Esophagus muscularis mucosa (tissue), 4 donors: ENCODE data around the gene JARID2. TPM values are rescaled to one million over a fixed set of nuclear protein-coding genes. Genes with fewer than 3 reads are reported as not detected.

Source experiments
- DNase-seq: peaks from one replicate; pipeline ENCODE4 v3.0.0-alpha.2; 2017; ENCODE audit errors: extremely low spot score
- H3K27ac ChIP-seq, 4 donors: fragments of 200-600 bp; sonication (generic); replicated peaks in 1 of 4; 1 replicate in 3 of 4; 2 replicates in 1 of 4; pipeline ENCODE4 v1.5.1; 2016 to 2019; ENCODE audit warnings: mild to moderate bottlenecking in 1 of 4
- H3K27me3 ChIP-seq, 4 donors: fragments of 200-600 bp; sonication (generic); one replicate each; pipeline versions ENCODE4 v1.5.1 to v1.6.0; 2016 to 2019
- H3K36me3 ChIP-seq, 4 donors: fragments of 200-600 bp; sonication (generic); one replicate each; pipeline ENCODE4 v1.5.1; 2016 to 2019
- H3K4me1 ChIP-seq, 4 donors: fragments of 200-600 bp; sonication (generic); one replicate each; pipeline ENCODE4 v1.5.1; 2016 to 2019
- H3K4me3 ChIP-seq, 4 donors: fragments of 200-600 bp; sonication (generic); 1 replicate in 2 of 4; 2 replicates in 2 of 4; pipeline ENCODE4 v1.5.1; 2016 to 2019; ENCODE audit warnings: mild to moderate bottlenecking in 4 of 4, moderate library complexity in 1 of 4
- H3K9me3 ChIP-seq, 4 donors: fragments of 200-600 bp; sonication (generic); 1 replicate in 3 of 4; 2 replicates in 1 of 4; pipeline ENCODE4 v1.5.1; 2016 to 2019
- CTCF ChIP-seq, 3 experiments: fragments of 200-600 bp in 2 of 3; fragments of 450-650 bp in 1 of 3; sonication (generic) in 2 of 3; IDR thresholded peaks; one replicate each; pipeline ENCODE4 v1.5.1; 2017 to 2019; ENCODE audit warnings: antibody characterized with exemption in 3 of 3, mild to moderate bottlenecking in 2 of 3, moderate library complexity in 1 of 3
- EP300 ChIP-seq: sonication (generic); formaldehyde crosslinking; IDR thresholded peaks from one replicate; pipeline ENCODE4 v1.6.1; 2017; ENCODE audit warnings: antibody characterized with exemption
- POLR2A ChIP-seq: fragments of 450-650 bp; IDR thresholded peaks from one replicate; pipeline ENCODE4 v1.6.1; 2017; ENCODE audit warnings: antibody characterized with exemption, moderate library complexity, mild to moderate bottlenecking, low read depth
- POLR2AphosphoS5 ChIP-seq, 2 donors: sonication (generic); formaldehyde crosslinking; IDR thresholded peaks; one replicate each; pipeline ENCODE4 v1.6.1; 2017; ENCODE audit warnings: antibody characterized with exemption in 2 of 2
- WGBS: methylation state at CpG from one replicate; pipeline ENCODE4 v1.1.5; 2018; 5-methylcytosine and 5-hydroxymethylcytosine counted together
- intact Hi-C: fragments of 100-400 bp; cut with DNase I; formaldehyde crosslinking; loops from one replicate; pipeline ENCODE4 v1.15.1; 2023
- total RNA-seq, 4 donors: library from RNA; depleted of rRNA; stranded (reverse); fragments of >200 nt; gene quantifications; one replicate each; pipeline versions ENCODE4 v1.1.0 to v1.2.1, GENCODE V29; 2016

Gene JARID2
- total RNA-seq: 10 to 100 TPM in 1 of 4 donors, 1 to 10 TPM in 3; 5.8 to 10.4 (median 8.1) TPM

GRCh38 chr6:15245361-15246216 lies at the start of gene JARID2:
JARID2 (plus strand) TSS chr6:15246069; CDS start chr6:15246540, 471 bp downstream.
- H3K36me3 ChIP-seq: no peaks in the 10 kb centered on the region
- no peaks in the 10 kb centered on the region for H3K27me3 ChIP-seq
- peak; percentile 99 for DNase-seq
- intact Hi-C loops: loop anchor here (5.0 kb wide), 1 partner anchor 197 kb away; no protein-coding TSS in a partner anchor
- peak within 1 kb of the TSS; percentile 81 to 91 (median 82) for H3K4me3 ChIP-seq
- no peaks in the 10 kb centered on the region for H3K9me3 ChIP-seq
- H3K4me1 ChIP-seq: peaks cover 24 to 38% (median 29%) of the 10 kb centered on the region in 4 donors
- H3K27ac ChIP-seq: peak within 1 kb of the TSS; percentile 91 to 98 (median 97)
- WGBS: 0% methylated on average over 31 of the region's 59 CpGs
- TF ChIP-seq CTCF (IDR thresholded peaks at IDR 0.05) (peak in 1 of 3 experiments; percentile 8), EP300 (no peak), POLR2A (peak; percentile 54), POLR2AphosphoS5 (IDR thresholded peaks at IDR 0.05) (peak; percentile 92 to 98)

DNA sequence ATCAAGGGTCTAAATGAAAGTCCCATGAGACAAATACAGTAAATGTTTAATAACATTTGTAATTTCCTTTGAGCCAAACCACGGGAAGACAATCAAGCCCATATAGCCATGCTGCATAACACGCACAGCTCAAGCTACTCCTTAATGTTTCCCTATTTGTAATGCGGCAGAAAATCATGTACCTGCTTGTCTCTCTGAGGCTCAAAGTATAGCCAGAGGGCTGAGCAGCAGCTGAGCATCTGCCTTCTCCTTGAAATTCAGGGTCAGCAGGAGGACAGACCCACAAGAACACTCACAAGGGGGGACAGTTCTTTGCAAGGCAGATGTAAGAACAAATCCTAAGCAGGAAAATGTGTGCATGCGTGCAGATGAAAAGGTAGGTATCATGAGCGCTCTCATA lies 45.8 kb upstream of the JARID2 start:
- DNase-seq: no peak
- H3K4me3 ChIP-seq: no peak overlapping the region
- 84% methylated on average over 5 of the region's 5 CpGs for WGBS
- no peaks in the 10 kb centered on the region for H3K36me3 ChIP-seq
- TF ChIP-seq CTCF (IDR thresholded peaks at IDR 0.05) (no peak), POLR2AphosphoS5 (IDR thresholded peaks at IDR 0.05) (no peak), EP300 (no peak), POLR2A (no peak)
- H3K9me3 ChIP-seq: no peaks in the 10 kb centered on the region
- intact Hi-C loops: no loop called here
- no peak overlapping the region for H3K27ac ChIP-seq
- no peaks in the 10 kb centered on the region for H3K27me3 ChIP-seq
- H3K4me1 ChIP-seq: no peaks in the 10 kb centered on the region

- no peak for DNase-seq
- H3K4me1 ChIP-seq: no peaks in the 10 kb centered on the region
- intact Hi-C loops: no loop called here
- H3K36me3 ChIP-seq: no peaks in the 10 kb centered on the region
- TF ChIP-seq EP300: no peak
- TF ChIP-seq CTCF (IDR thresholded peaks at IDR 0.05): no peak
- WGBS: 90% methylated on average over 4 of the region's 4 CpGs
- H3K4me3 ChIP-seq: no peak overlapping the region
- no peaks in the 10 kb centered on the region for H3K9me3 ChIP-seq
- no peaks in the 10 kb centered on the region for H3K27me3 ChIP-seq
- H3K27ac ChIP-seq: no peak overlapping the region
Measured at GRCh38 chr6:15205321-15205720, 40.5 kb upstream of the JARID2 start.

GRCh38 chr6:15206887-15207286 lies 39.0 kb upstream of the JARID2 start:
- Histone ChIP-seq H3K27me3 (no peaks in the 10 kb centered on the region), H3K9me3 (no peaks in the 10 kb centered on the region), H3K4me3 (no peak overlapping the region), H3K27ac (no peak overlapping the region), H3K36me3 (no peaks in the 10 kb centered on the region), H3K4me1 (no peaks in the 10 kb centered on the region)
- DNase-seq: no peak
- TF ChIP-seq POLR2A: no peak
- TF ChIP-seq POLR2AphosphoS5 (IDR thresholded peaks at IDR 0.05): no peak
- TF ChIP-seq CTCF (IDR thresholded peaks at IDR 0.05): no peak
- TF ChIP-seq EP300: no peak
- intact Hi-C loops: no loop called here
- 93% methylated on average over 2 of the region's 2 CpGs for WGBS
